Spleen (tissue), 7 donors: ENCODE data around the gene TRIM33.

Experiments used
- CTCF ChIP-seq, 11 experiments: fragments of 200-600 bp in 7 of 11; fragments of 450-650 bp in 4 of 11; sonication (generic) in 4 of 11; IDR thresholded peaks in 8 of 11; conservative IDR thresholded peaks in 3 of 11; 1 replicate in 7 of 11; 2 replicates in 4 of 11; pipeline versions ENCODE4 v1.4.0 to v1.8.0; 2016 to 2021; ENCODE audit warnings: antibody characterized with exemption in 11 of 11, inconsistent platforms in 4 of 11, mild to moderate bottlenecking in 1 of 11
- POLR2A ChIP-seq, 3 donors: fragments of 450-650 bp; IDR thresholded peaks; one replicate each; pipeline ENCODE4 v1.5.1; 2017; ENCODE audit warnings: antibody characterized with exemption in 3 of 3, mild to moderate bottlenecking in 1 of 3
- donor health status: DM: no; HTN: no; CAD: no; lungs with moderate emphysema.
- donor health status: DM: no; HTN: no; CAD: no.
- donor health status: DM: no; HTN: no; CAD: no.

- TF ChIP-seq CTCF (IDR thresholded peaks at IDR 0.05 in 8 of 11, conservative IDR thresholded peaks at IDR 0.05 in 3 of 11) (no peak), POLR2A (IDR thresholded peaks at IDR 0.05) (no peak)
Observed at GRCh38 chr1:114355240-114355639, 155.8 kb downstream of the TRIM33 start.
